Spleen (tissue), 11 donors: ENCODE measurements around the gene YARS1. TPM values are rescaled to one million over a fixed set of nuclear protein-coding genes. Genes with fewer than 3 reads are reported as not detected.

Experiments
- DNase-seq: peaks from one replicate; pipeline ENCODE4 v3.0.0-alpha.2; 2020
- H3K27ac ChIP-seq, 8 donors: fragments of 200-600 bp; sonication (generic) in 7 of 8; 1 replicate in 4 of 8; 2 replicates in 4 of 8; pipeline versions ENCODE4 v1.5.0 to v1.8.0; 2016 to 2021; ENCODE audit warnings: inconsistent platforms in 4 of 8, mild to moderate bottlenecking in 4 of 8, moderate library complexity in 1 of 8
- H3K27me3 ChIP-seq, 7 donors: fragments of 200-600 bp; sonication (generic) in 6 of 7; replicated peaks in 1 of 7; 1 replicate in 4 of 7; 2 replicates in 3 of 7; pipeline versions ENCODE4 v1.5.0 to v1.8.0; 2016 to 2021; ENCODE audit warnings: inconsistent platforms in 3 of 7, mild to moderate bottlenecking in 1 of 7
- H3K36me3 ChIP-seq, 6 donors: fragments of 200-600 bp; sonication (generic) in 5 of 6; 1 replicate in 4 of 6; 2 replicates in 2 of 6; pipeline versions ENCODE4 v1.5.0 to v1.8.0; 2016 to 2021; ENCODE audit warnings: inconsistent platforms in 2 of 6
- H3K4me1 ChIP-seq, 6 donors: fragments of 200-600 bp; sonication (generic) in 5 of 6; 1 replicate in 3 of 6; 2 replicates in 3 of 6; pipeline versions ENCODE4 v1.5.0 to v1.8.0; 2016 to 2021; ENCODE audit warnings: inconsistent platforms in 3 of 6
- H3K4me3 ChIP-seq, 8 donors: fragments of 200-600 bp; sonication (generic) in 7 of 8; 1 replicate in 4 of 8; 2 replicates in 4 of 8; pipeline versions ENCODE4 v1.5.0 to v1.8.0; 2016 to 2021; ENCODE audit warnings: inconsistent platforms in 4 of 8, mild to moderate bottlenecking in 4 of 8, moderate library complexity in 2 of 8
- H3K9me3 ChIP-seq, 8 donors: fragments of 200-600 bp; sonication (generic) in 7 of 8; 1 replicate in 4 of 8; 2 replicates in 4 of 8; pipeline versions ENCODE4 v1.5.0 to v1.8.0; 2016 to 2021; ENCODE audit warnings: inconsistent platforms in 4 of 8
- POLR2A ChIP-seq, 3 donors: fragments of 450-650 bp; IDR thresholded peaks; one replicate each; pipeline ENCODE4 v1.5.1; 2017; ENCODE audit warnings: antibody characterized with exemption in 3 of 3, mild to moderate bottlenecking in 1 of 3
- POLR2AphosphoS5 ChIP-seq, 3 donors: sonication (generic); formaldehyde crosslinking; IDR thresholded peaks; one replicate each; pipeline ENCODE4 v1.5.1; 2017; ENCODE audit warnings: antibody characterized with exemption in 3 of 3
- WGBS, 5 donors: extraction: QIAGEN DNeasy Blood & Tissue Kit in 3 of 5; methylation state at CpG; one replicate each; pipeline versions ENCODE4 v1.1.5 to v1.1.7; 2013 to 2018; 5-methylcytosine and 5-hydroxymethylcytosine counted together
- intact Hi-C: fragments of 100-400 bp; cut with DNase I; formaldehyde crosslinking; loops from one replicate; pipeline ENCODE4 v1.15.0; 2023; ENCODE audit warnings: low total_unique reads
- polyA plus RNA-seq, 3 donors: library from polyadenylated mRNA; stranded (reverse); fragments of 200-250 nt; gene quantifications; one replicate each; pipeline ENCODE4 v1.2.1, GENCODE V29; 2013
- total RNA-seq, 7 donors: library from RNA; depleted of rRNA in 3 of 7; stranded (reverse); fragments of >200 nt in 3 of 7; fragmentation: NEBNext Ultra II Directional in 4 of 7; extraction: Animal tissue kit (Norgen Biotek cat#: 25700) in 4 of 7; gene quantifications; one replicate each; pipeline versions ENCODE4 v1.1.0 to v1.2.1, GENCODE V29; 2016 to 2021
- TF ChIP-seq, protein P1 (sequence below), 11 experiments: fragments of 200-600 bp in 7 of 11; fragments of 450-650 bp in 4 of 11; sonication (generic) in 4 of 11; IDR thresholded peaks in 8 of 11; conservative IDR thresholded peaks in 3 of 11; 1 replicate in 7 of 11; 2 replicates in 4 of 11; pipeline versions ENCODE4 v1.4.0 to v1.8.0; 2016 to 2021; ENCODE audit warnings: antibody characterized with exemption in 11 of 11, inconsistent platforms in 4 of 11, mild to moderate bottlenecking in 1 of 11
- donor health status: healthy with polysubstance abuse.
- donor health status: DM: no; HTN: no; CAD: no; lungs with moderate emphysema.
- donor health status: DM: no; HTN: no; CAD: no.
- donor health status: Bipolar disorder and iron deficiency.
- donor health status: healthy.
- donor health status: DM: no; HTN: no; CAD: no.
- donor health status: DM: yes; HTN: yes; CAD: no.

The YARS1 gene
- total and polyA plus RNA-seq, 10 donors, result 25.7 to 112 (median 52.1) TPM

DNA sequence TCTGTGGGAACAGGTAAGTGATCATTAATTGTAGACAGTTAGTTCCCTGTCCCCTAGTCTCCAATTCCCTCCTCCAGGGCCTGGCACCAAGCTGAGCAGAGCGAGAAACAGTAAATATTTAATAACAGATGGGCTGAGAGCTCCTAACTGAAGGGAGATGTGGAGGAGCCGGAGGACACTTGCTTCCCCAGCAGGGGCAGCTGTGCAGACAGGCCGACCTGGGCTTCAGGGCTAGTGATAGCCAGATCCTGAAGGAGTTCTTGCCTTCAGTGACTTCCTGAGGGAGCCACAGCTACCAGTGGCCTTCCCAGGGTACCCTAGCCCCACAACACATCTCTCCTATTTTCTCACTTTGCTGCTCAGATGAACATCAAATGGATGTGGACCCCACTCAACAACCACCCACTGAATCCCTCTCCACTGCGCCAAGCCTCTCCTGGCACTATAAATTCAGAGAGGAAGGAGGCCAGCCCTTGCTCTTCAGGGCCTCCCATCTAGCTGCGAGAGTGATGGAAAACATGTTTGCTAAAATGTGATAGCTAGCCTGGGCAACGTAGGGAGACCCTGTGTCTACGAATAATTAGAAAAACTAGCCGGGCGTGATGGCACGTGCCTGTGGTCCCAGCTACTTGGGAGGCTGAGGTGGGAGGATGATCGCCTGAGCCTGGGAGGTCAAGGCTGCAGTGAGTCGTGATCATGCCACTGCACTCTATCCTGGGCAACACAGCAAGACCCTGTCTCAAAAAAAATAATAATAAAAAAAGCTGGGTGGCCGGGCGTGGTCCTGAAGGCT is 87.7 kb downstream of the YARS1 start:
- H3K9me3 ChIP-seq, result no peaks in the 10 kb centered on the region
- H3K4me3 ChIP-seq, result no peak overlapping the region
- TF ChIP-seq POLR2A (IDR thresholded peaks at IDR 0.05) (no peak), POLR2AphosphoS5 (IDR thresholded peaks at IDR 0.05) (no peak)
- TF ChIP-seq, protein P1, sequence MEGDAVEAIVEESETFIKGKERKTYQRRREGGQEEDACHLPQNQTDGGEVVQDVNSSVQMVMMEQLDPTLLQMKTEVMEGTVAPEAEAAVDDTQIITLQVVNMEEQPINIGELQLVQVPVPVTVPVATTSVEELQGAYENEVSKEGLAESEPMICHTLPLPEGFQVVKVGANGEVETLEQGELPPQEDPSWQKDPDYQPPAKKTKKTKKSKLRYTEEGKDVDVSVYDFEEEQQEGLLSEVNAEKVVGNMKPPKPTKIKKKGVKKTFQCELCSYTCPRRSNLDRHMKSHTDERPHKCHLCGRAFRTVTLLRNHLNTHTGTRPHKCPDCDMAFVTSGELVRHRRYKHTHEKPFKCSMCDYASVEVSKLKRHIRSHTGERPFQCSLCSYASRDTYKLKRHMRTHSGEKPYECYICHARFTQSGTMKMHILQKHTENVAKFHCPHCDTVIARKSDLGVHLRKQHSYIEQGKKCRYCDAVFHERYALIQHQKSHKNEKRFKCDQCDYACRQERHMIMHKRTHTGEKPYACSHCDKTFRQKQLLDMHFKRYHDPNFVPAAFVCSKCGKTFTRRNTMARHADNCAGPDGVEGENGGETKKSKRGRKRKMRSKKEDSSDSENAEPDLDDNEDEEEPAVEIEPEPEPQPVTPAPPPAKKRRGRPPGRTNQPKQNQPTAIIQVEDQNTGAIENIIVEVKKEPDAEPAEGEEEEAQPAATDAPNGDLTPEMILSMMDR (IDR thresholded peaks at IDR 0.05 in 8 of 11, conservative IDR thresholded peaks at IDR 0.05 in 3 of 11), result no peak
- peaks cover 0 to 13% (median 8%) of the 10 kb centered on the region in 6 donors for H3K4me1 ChIP-seq
- WGBS, 5 donors, result 80 to 90% (median 86%) methylated on average over 14 of the region's 14 CpGs
- peaks cover 0 to 9% (median 0%) of the 10 kb centered on the region in 7 donors for H3K27me3 ChIP-seq
- intact Hi-C loops, result no loop called here
- no peaks in the 10 kb centered on the region for H3K36me3 ChIP-seq
- DNase-seq, result no peak
- H3K27ac ChIP-seq, result no peak overlapping the region

DNA sequence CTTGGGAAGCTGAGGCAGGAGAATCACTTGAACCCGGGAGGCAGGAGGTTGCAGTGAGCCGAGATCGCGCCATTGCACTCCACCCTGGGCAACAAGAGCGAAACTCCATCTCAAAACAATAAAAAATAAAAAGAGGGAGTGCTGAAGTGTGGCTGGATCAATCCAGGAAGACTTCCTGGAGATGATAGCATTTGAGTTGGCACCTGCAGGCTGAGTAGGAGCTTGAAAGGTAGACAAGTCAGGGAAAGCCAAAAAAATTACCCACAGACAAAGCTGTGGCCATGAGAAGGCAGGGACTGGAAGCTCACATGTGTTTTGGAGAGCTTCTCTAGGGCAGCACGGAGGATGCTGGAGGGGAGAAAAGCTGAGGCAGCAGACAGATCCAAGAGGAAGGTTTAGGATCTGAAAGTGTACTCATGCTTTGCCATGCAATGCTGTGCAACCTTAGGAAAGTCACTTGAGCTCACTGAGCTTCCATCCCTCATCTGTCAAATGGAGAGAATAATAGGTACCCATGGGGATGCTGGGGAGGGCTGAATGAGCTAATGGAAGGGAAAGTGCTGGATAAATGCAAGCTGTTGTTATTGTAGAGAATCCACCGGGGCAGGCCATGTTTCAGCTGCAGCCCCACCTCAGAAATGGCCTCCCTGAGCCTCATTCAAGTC is 88.6 kb downstream of the YARS1 start:
- Histone ChIP-seq H3K27me3 (peaks cover 0 to 9% (median 0%) of the 10 kb centered on the region in 7 donors), H3K4me1 (peaks cover 0 to 14% (median 9%) of the 10 kb centered on the region in 6 donors), H3K36me3 (no peaks in the 10 kb centered on the region), H3K9me3 (no peaks in the 10 kb centered on the region), H3K27ac (no peak overlapping the region), H3K4me3 (no peak overlapping the region)
- 89 to 97% (median 90%) methylated on average over 7 of the region's 7 CpGs for WGBS, 5 donors
- TF ChIP-seq, protein P1 (IDR thresholded peaks at IDR 0.05 in 8 of 11, conservative IDR thresholded peaks at IDR 0.05 in 3 of 11), result no peak
- DNase-seq, result no peak
- intact Hi-C loops, result no loop called here

DNA sequence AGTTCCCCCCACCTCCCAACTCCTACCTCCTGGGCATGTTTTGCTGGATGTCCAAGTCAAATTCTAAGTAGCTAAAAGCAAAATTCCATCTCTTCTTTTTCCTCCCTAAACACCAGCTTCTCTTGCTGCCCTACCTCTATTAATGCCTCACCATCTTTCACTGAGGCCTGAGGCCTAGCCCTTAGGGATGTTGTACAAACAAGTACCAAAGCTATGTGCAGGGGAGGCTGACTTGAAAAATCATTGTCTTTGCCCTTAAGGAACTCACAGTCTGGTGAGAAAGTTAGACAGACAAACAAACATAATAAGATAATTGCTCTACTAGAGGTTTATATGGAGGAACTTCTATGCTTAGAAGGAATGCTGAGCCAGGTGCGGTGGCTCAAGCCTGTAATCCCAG is 89.3 kb downstream of the YARS1 start:
- Histone ChIP-seq H3K4me1 (peaks cover 0 to 14% (median 9%) of the 10 kb centered on the region in 6 donors), H3K36me3 (no peaks in the 10 kb centered on the region), H3K4me3 (no peak overlapping the region), H3K27me3 (peaks cover 0 to 9% (median 0%) of the 10 kb centered on the region in 7 donors), H3K27ac (no peak overlapping the region), H3K9me3 (no peaks in the 10 kb centered on the region)
- DNase-seq, result no peak
- TF ChIP-seq POLR2A (IDR thresholded peaks at IDR 0.05) (no peak), POLR2AphosphoS5 (IDR thresholded peaks at IDR 0.05) (no peak)
- TF ChIP-seq, protein P1 (IDR thresholded peaks at IDR 0.05 in 8 of 11, conservative IDR thresholded peaks at IDR 0.05 in 3 of 11), result no peak
- 89 to 100% (median 97%) methylated on average over 1 of the region's 1 CpG for WGBS, 5 donors
- intact Hi-C loops, result no loop called here

DNA sequence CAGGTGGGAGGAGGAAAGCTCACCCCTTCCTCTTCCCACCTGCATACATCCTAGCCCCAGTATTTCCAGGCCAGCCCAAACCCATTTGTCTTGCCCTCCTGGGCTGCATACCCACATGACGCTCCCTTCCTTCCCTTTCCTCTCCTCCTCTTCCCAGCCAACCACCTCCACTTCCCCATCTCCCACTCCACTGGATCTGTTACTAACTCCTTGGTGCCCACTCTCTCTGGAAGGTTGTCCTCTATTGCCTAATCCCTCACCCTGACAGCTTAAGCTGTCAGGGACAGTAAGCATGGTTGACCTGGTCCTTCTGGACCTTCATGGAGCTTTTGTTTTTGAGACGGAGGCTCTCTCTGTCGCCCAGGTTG is 91.6 kb downstream of the YARS1 start:
- WGBS, 5 donors, result 72 to 81% (median 76%) methylated on average over 3 of the region's 3 CpGs

More for the DNA sequence above, 91.6 kb downstream of the YARS1 start:
- intact Hi-C loops, result no loop called here
- no peak for TF ChIP-seq POLR2A (IDR thresholded peaks at IDR 0.05)
- TF ChIP-seq POLR2AphosphoS5 (IDR thresholded peaks at IDR 0.05), result no peak
- TF ChIP-seq, protein P1 (IDR thresholded peaks at IDR 0.05 in 8 of 11, conservative IDR thresholded peaks at IDR 0.05 in 3 of 11), result no peak
- peaks cover 0 to 14% (median 9%) of the 10 kb centered on the region in 6 donors for H3K4me1 ChIP-seq
- no peak overlapping the region for H3K4me3 ChIP-seq
- no peaks in the 10 kb centered on the region for H3K9me3 ChIP-seq
- H3K27ac ChIP-seq, result no peak overlapping the region
- no peak for DNase-seq
- peaks cover 0 to 9% (median 0%) of the 10 kb centered on the region in 7 donors for H3K27me3 ChIP-seq
- no peaks in the 10 kb centered on the region for H3K36me3 ChIP-seq
